K562 (cell line): ENCODE data around the gene B3GALT4. TPM values are rescaled to one million over a fixed set of nuclear protein-coding genes. Genes with fewer than 3 reads are reported as not detected.

Experiments used
- ASH1L ChIP-seq: fragments of 450-650 bp; IDR thresholded peaks from 2 replicates; pipeline ENCODE4 v1.6.1; 2018; ENCODE audit warnings: borderline replicate concordance, mild to moderate bottlenecking, low read depth; ENCODE audit not compliant: partially characterized antibody
- BCOR ChIP-seq: fragments of 450-650 bp; IDR thresholded peaks from 2 replicates; pipeline ENCODE4 v1.6.1; 2016
- BRD9 ChIP-seq: fragments of 450-650 bp; IDR thresholded peaks from 2 replicates; pipeline ENCODE4 v1.6.1; 2018; ENCODE audit warnings: low read depth; ENCODE audit not compliant: partially characterized antibody
- CCNT2 ChIP-seq: IDR thresholded peaks from 2 replicates; pipeline ENCODE4 v1.6.1; 2011; ENCODE audit warnings: borderline replicate concordance, low read depth, mild to moderate bottlenecking, moderate library complexity, mixed read lengths, low read length; ENCODE audit not compliant: insufficient read length; ENCODE audit errors: extremely low read depth
- CREM ChIP-seq: IDR thresholded peaks from 2 replicates; pipeline ENCODE4 v1.6.1; 2014; ENCODE audit warnings: antibody characterized with exemption, low read depth
- CSDE1 ChIP-seq, 2 experiments: fragments of 450-650 bp; IDR thresholded peaks; 2 replicates each; pipeline ENCODE4 v1.6.1; 2016; ENCODE audit warnings: mild to moderate bottlenecking in 1 of 2
- HMGN3 ChIP-seq: IDR thresholded peaks from 2 replicates; pipeline ENCODE4 v1.6.1; 2011; ENCODE audit warnings: borderline replicate concordance, low read depth, mild to moderate bottlenecking, mixed read lengths, low read length; ENCODE audit not compliant: insufficient read length; ENCODE audit errors: extremely low read depth
- KAT8 ChIP-seq: fragments of 450-650 bp; IDR thresholded peaks from 2 replicates; pipeline ENCODE4 v1.6.1; 2016; ENCODE audit warnings: low read depth, mild to moderate bottlenecking
- L3MBTL2 ChIP-seq: fragments of 450-650 bp; IDR thresholded peaks from 2 replicates; pipeline ENCODE4 v1.6.1; 2016; ENCODE audit warnings: mild to moderate bottlenecking, moderate library complexity
- MLLT1 ChIP-seq, 2 experiments: fragments of 450-650 bp; IDR thresholded peaks; 2 replicates each; pipeline ENCODE4 v1.6.1; 2016
- NELFE ChIP-seq: IDR thresholded peaks from 2 replicates; pipeline ENCODE4 v1.6.1; 2011; ENCODE audit warnings: mild to moderate bottlenecking; ENCODE audit not compliant: insufficient read depth, insufficient read length
- OTX1 ChIP-seq: fragments of 450-650 bp; formaldehyde crosslinking; IDR thresholded peaks from 2 replicates; pipeline ENCODE4 v1.4.0; 2022; ENCODE audit warnings: mild to moderate bottlenecking
- PATZ1 ChIP-seq: fragments of 250-450 bp; sonication (Bioruptor Pico); IDR thresholded peaks from 2 replicates; pipeline ENCODE4 v1.5.0; 2020; ENCODE audit warnings: mild to moderate bottlenecking, borderline replicate concordance
- RCOR1 ChIP-seq, 2 experiments: IDR thresholded peaks; 2 replicates each; pipeline ENCODE4 v1.6.1; 2012; ENCODE audit warnings: low read depth in 2 of 2, low read length in 2 of 2, borderline replicate concordance in 1 of 2, improper control_type of control experiment in 1 of 2
- SIRT6 ChIP-seq: IDR thresholded peaks from one replicate; pipeline ENCODE4 v1.6.1; 2012; ENCODE audit warnings: low read depth, mild to moderate bottlenecking, control low read depth, inconsistent platforms, low read length, moderate library complexity
- TCF7L2 ChIP-seq: fragments of 150-350 bp; IDR thresholded peaks from 2 replicates; pipeline ENCODE4 v1.6.1; 2016; ENCODE audit warnings: low read depth, mild to moderate bottlenecking, low read length, moderate library complexity
- ZNF780A ChIP-seq: fragments of 250-450 bp; sonication (Bioruptor Pico); IDR thresholded peaks from 2 replicates; pipeline ENCODE4 v1.5.0; 2021; ENCODE audit warnings: mild to moderate bottlenecking
- polyA plus RNA-seq, 8 experiments: library from polyadenylated mRNA; depleted of rRNA in 4 of 8; stranded (reverse) in 5 of 8; unstranded in 3 of 8; fragments of >200 nt; fragmentation: Nextera tagmentation in 2 of 8; fragmentation: Illumina TruSeq in 1 of 8; extraction: Ambion mirVana in 2 of 8; extraction: Trizol in 1 of 8; gene quantifications; 2 replicates each; pipeline versions ENCODE4 v1.2.1 to v1.2.3, GENCODE V29; 2011 to 2014; ENCODE audit warnings: inconsistent platforms in 1 of 8, missing spikeins in 1 of 8
- total RNA-seq, 7 experiments: library from RNA; depleted of rRNA in 6 of 7; stranded (reverse); fragments of >200 nt in 6 of 7; fragmentation: Illumina TruSeq in 2 of 7; extraction: Trizol in 2 of 7; gene quantifications; 2 replicates each; pipeline versions ENCODE4 v1.2.1 to v1.2.3, GENCODE V29; 2011 to 2021; ENCODE audit warnings: low replicate concordance in 1 of 7
- TF ChIP-seq, protein P1 (sequence below): fragments of 250-450 bp; sonication (Bioruptor Pico); IDR thresholded peaks from 2 replicates; pipeline ENCODE4 v1.9.0; 2021; ENCODE audit warnings: mild to moderate bottlenecking, inconsistent platforms
- TF ChIP-seq, protein P2 (sequence below): fragments of 450-650 bp; IDR thresholded peaks from 2 replicates; pipeline ENCODE4 v1.6.1; 2016

Gene B3GALT4
- total and polyA plus RNA-seq, 9 of the 15 experiments (the other 6 are each of a cell fraction or from before 2014, with no cell fraction given): 0.11 to 1.3 (median 0.53) TPM; not detected in 1

DNA sequence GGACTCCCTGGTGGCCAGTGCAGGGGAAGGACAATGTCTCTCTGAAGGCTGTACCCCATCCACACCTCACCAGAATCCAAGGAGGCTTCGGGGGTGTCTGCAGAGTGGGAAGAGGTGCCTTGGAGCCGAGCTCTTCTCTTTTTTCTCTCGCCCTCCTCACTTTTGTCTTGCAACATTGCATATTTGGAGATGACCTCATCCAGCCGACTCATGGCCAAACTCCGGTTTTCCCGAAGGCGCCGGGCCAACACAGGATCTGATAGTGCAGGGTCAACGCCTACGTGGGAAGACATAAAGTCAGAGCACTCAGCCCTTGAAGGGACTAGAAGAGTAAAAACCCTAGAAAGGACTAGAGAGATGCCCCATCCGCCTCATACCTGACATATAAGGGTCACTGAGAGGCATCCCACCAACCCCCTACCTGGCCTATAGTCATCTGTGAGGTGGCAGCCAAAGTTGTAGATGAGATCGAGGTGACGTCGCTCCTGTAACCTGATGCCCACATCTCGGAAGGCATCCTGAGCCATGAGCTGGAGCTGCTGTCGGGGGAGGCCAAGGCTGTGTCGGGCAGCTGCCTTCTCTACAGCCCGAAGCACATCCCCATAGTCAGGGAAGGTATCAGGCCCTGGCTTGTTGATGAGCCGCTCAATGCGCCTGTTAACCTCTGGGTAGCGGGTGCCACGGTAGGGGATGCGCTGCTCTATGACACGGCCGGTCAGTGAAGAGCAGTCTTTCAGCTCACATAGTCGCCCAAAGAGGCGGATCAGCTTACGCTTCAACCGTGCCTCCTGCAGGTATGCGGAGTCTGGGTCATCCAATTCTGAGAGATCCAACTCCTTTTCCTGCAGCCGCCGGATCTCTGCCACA lies 43.6 kb downstream of the B3GALT4 start (continued):
- TF ChIP-seq, protein P1, sequence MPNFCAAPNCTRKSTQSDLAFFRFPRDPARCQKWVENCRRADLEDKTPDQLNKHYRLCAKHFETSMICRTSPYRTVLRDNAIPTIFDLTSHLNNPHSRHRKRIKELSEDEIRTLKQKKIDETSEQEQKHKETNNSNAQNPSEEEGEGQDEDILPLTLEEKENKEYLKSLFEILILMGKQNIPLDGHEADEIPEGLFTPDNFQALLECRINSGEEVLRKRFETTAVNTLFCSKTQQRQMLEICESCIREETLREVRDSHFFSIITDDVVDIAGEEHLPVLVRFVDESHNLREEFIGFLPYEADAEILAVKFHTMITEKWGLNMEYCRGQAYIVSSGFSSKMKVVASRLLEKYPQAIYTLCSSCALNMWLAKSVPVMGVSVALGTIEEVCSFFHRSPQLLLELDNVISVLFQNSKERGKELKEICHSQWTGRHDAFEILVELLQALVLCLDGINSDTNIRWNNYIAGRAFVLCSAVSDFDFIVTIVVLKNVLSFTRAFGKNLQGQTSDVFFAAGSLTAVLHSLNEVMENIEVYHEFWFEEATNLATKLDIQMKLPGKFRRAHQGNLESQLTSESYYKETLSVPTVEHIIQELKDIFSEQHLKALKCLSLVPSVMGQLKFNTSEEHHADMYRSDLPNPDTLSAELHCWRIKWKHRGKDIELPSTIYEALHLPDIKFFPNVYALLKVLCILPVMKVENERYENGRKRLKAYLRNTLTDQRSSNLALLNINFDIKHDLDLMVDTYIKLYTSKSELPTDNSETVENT (CRISPR knock-in tag): no peak
- TF ChIP-seq, protein P2, sequence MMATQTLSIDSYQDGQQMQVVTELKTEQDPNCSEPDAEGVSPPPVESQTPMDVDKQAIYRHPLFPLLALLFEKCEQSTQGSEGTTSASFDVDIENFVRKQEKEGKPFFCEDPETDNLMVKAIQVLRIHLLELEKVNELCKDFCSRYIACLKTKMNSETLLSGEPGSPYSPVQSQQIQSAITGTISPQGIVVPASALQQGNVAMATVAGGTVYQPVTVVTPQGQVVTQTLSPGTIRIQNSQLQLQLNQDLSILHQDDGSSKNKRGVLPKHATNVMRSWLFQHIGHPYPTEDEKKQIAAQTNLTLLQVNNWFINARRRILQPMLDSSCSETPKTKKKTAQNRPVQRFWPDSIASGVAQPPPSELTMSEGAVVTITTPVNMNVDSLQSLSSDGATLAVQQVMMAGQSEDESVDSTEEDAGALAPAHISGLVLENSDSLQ: no peak
- TF ChIP-seq ASH1L: no peak
- TF ChIP-seq KAT8: no peak
- no peak for TF ChIP-seq BCOR
- 0 out of 2 replicates have a peak, but pooled peaks have one; percentile 36 for TF ChIP-seq CREM
- TF ChIP-seq CCNT2: no peak
- no peak for TF ChIP-seq NELFE
- TF ChIP-seq MLLT1 (IDR thresholded peaks at IDR 0.05): 0 out of 4 replicates have a peak, but pooled peaks of 1 of the 2 experiments have one; percentile 52
- no peak for TF ChIP-seq PATZ1 (CRISPR knock-in tag)
- TF ChIP-seq OTX1 (CRISPR knock-in tag): no peak
- no peak for TF ChIP-seq TCF7L2
- 0 out of 4 replicates have a peak, but pooled peaks of 1 of the 2 experiments have one; percentile 26 for TF ChIP-seq RCOR1 (IDR thresholded peaks at IDR 0.05; ENCODE audit: borderline replicate concordance in 1 of 2, low read depth in 2 of 2, low read length in 2 of 2)
- no peak for TF ChIP-seq CSDE1 (IDR thresholded peaks at IDR 0.05)
- TF ChIP-seq SIRT6: no peak
- peak; percentile 26; the same call in 1 of the 2 replicates for TF ChIP-seq L3MBTL2
- no peak for TF ChIP-seq ZNF780A (CRISPR knock-in tag)
- no peak for TF ChIP-seq BRD9
- no peak for TF ChIP-seq HMGN3
